Stomach (tissue), 19 donors: Measurements from ENCODE around the gene ZNF283. TPM values are rescaled to one million over a fixed set of nuclear protein-coding genes. Genes with fewer than 3 reads are reported as not detected.

Experiments
- DNase-seq, 2 donors: peaks; one replicate each; pipeline versions ENCODE4 v3.0.0 to v3.0.0-alpha.2; 2013 to 2019
- H3K27ac ChIP-seq, 5 donors: fragments of 200-600 bp in 4 of 5; sonication (generic) in 4 of 5; one replicate each; pipeline ENCODE4 v1.5.1; 2013 to 2019; ENCODE audit warnings: mild to moderate bottlenecking in 1 of 5, moderate library complexity in 1 of 5
- H3K27me3 ChIP-seq, 3 donors: fragments of 200-600 bp; sonication (generic); one replicate each; pipeline ENCODE4 v1.5.1; 2017 to 2019; ENCODE audit warnings: mixed run types in 1 of 3
- H3K36me3 ChIP-seq, 4 donors: fragments of 200-600 bp; sonication (generic); 1 replicate in 3 of 4; 2 replicates in 1 of 4; pipeline ENCODE4 v1.5.1; 2016 to 2019
- H3K4me1 ChIP-seq, 4 donors: fragments of 200-600 bp; sonication (generic); one replicate each; pipeline ENCODE4 v1.5.1; 2016 to 2019
- H3K4me3 ChIP-seq, 4 donors: fragments of 200-600 bp; sonication (generic) in 3 of 4; one replicate each; pipeline ENCODE4 v1.5.1; 2016 to 2019; ENCODE audit warnings: mild to moderate bottlenecking in 1 of 4
- H3K9me3 ChIP-seq, 4 donors: fragments of 200-600 bp; sonication (generic); one replicate each; pipeline ENCODE4 v1.5.1; 2016 to 2019
- CTCF ChIP-seq, 7 experiments: fragments of 450-650 bp in 4 of 7; fragments of 200-600 bp in 3 of 7; sonication (generic) in 3 of 7; IDR thresholded peaks; one replicate each; pipeline ENCODE4 v1.5.1; 2016 to 2019; ENCODE audit warnings: antibody characterized with exemption in 7 of 7, control low read depth in 2 of 7, mild to moderate bottlenecking in 1 of 7
- EP300 ChIP-seq: sonication (generic); formaldehyde crosslinking; IDR thresholded peaks from one replicate; pipeline ENCODE4 v1.6.1; 2017; ENCODE audit warnings: antibody characterized with exemption
- POLR2A ChIP-seq, 4 donors: fragments of 450-650 bp; IDR thresholded peaks; one replicate each; pipeline ENCODE4 v1.6.1; 2016; ENCODE audit warnings: antibody characterized with exemption in 4 of 4, control low read depth in 2 of 4, mild to moderate bottlenecking in 1 of 4, moderate library complexity in 1 of 4
- POLR2AphosphoS5 ChIP-seq, 3 donors: sonication (generic); formaldehyde crosslinking; IDR thresholded peaks; one replicate each; pipeline ENCODE4 v1.6.1; 2016; ENCODE audit warnings: antibody characterized with exemption in 3 of 3
- WGBS, 5 donors: extraction: QIAGEN DNeasy Blood & Tissue Kit in 3 of 5; methylation state at CpG; one replicate each; pipeline versions ENCODE4 v1.1.5 to v1.1.7; 2013 to 2018; 5-methylcytosine and 5-hydroxymethylcytosine counted together
- intact Hi-C: fragments of 100-400 bp; cut with DNase I; formaldehyde crosslinking; loops from one replicate; pipeline ENCODE4 v1.15.1; 2023; ENCODE audit warnings: low total_unique reads
- long read RNA-seq, 10 donors: transcript quantifications; one replicate each; lab custom pipeline, GENCODE V29; 2026
- polyA plus RNA-seq, 3 donors: library from polyadenylated mRNA; stranded (reverse); fragments of 200-250 nt; gene quantifications; one replicate each; pipeline ENCODE4 v1.2.3, GENCODE V29; 2013
- total RNA-seq, 5 donors: library from RNA; depleted of rRNA; stranded (reverse); fragments of >200 nt; gene quantifications; one replicate each; pipeline versions ENCODE4 v1.1.0 to v1.2.3, GENCODE V29; 2014 to 2016
- donor health status: healthy with polysubstance abuse.
- donor health status: Bipolar disorder and iron deficiency.
- donor health status: healthy.

Gene ZNF283
- 10 to 100 TPM in 2 of 5 donors, 1 to 10 TPM in 2, not detected in 1; 4.2 to 46.6 (median 7.8) TPM for total RNA-seq
- 1 to 10 TPM in 2 of 3 donors, under 1 TPM in 1; 0.61 to 2.2 (median 1.3) TPM for polyA plus RNA-seq
- long read RNA-seq, donor 1 = 0 reads
- long read RNA-seq, donor 2 = 0 reads
- long read RNA-seq, donor 3 = 0 reads
- long read RNA-seq, donor 4 = 0 reads
- long read RNA-seq, donor 5 = 0 reads
- long read RNA-seq, donor 6, partial matches to known transcripts = 5 of 5 reads
- long read RNA-seq, donor 6, other reads (novel, unspliced or antisense) = 0 of 5 reads
- long read RNA-seq, donor 7, partial matches to known transcripts = 0 of 1 reads
- long read RNA-seq, donor 7, other reads (novel, unspliced or antisense) = 0 of 1 reads
- long read RNA-seq, donor 8 = 0 reads
- long read RNA-seq, donor 9 = 0 reads
- long read RNA-seq, donor 10 = 0 reads

- peak; percentile 91 to 97 for DNase-seq
- intact Hi-C loops = no loop called here
- Histone ChIP-seq H3K4me1 (peaks cover 0 to 15% (median 10%) of the 10 kb centered on the region in 4 donors), H3K36me3 (peaks cover 23 to 40% (median 38%) of the 10 kb centered on the region in 4 donors), H3K9me3 (peaks cover 0 to 11% (median 4%) of the 10 kb centered on the region in 4 donors), H3K27me3 (peaks cover 0 to 3% (median 3%) of the 10 kb centered on the region in 3 donors), H3K4me3 (peak within 1 kb of the TSS; percentile 66 to 82 (median 74)), H3K27ac (peak within 1 kb of the TSS; percentile 36 to 84 (median 72))
- WGBS, 5 donors = 7 to 12% (median 9%) methylated on average over 25 to 46 of the region's 46 CpGs
- peak; percentile 60 to 62 (median 61) for TF ChIP-seq POLR2AphosphoS5 (IDR thresholded peaks at IDR 0.05)
- no peak for TF ChIP-seq POLR2A (IDR thresholded peaks at IDR 0.05)
These were observed at the start of gene ZNF283 for GRCh38 chr19:43826787-43827754. Gene ZNF283, plus strand, starts transcription at chr19:43827321. Its CDS starts 6,184 bp downstream, at chr19:43833505.

DNA sequence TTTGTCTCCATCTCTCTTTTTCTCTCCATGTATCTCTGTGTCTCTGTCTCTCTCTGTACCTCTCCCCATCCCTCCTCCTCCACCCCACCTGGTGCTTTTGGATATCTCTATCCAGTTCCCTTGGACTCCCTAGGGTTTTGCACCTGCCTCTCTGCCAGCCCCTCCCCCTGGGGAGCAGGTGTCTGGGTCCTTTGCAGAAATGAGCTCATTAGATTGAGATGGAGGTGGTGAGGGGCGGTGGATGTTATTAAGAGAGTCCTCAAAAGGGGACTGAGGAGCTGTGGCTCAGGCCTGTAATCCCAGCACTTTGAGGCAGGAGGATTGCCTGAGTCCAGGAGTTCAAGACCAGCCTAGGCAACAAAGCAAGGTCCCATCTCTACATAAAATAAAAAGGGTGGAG, 48.5 kb upstream of the ZNF283 start:
- DNase-seq = no peak
- Histone ChIP-seq H3K36me3 (peaks cover 0 to 5% (median 0%) of the 10 kb centered on the region in 4 donors), H3K4me3 (peak overlapping the region in 1 of 4 donors; percentile 38), H3K27me3 (peaks cover 0 to 52% (median 0%) of the 10 kb centered on the region in 3 donors), H3K4me1 (peaks cover 39 to 96% (median 53%) of the 10 kb centered on the region in 4 donors), H3K27ac (peak overlapping the region; percentile 74 to 90 (median 82)), H3K9me3 (no peaks in the 10 kb centered on the region)
- intact Hi-C loops = no loop called here
- no peak for TF ChIP-seq POLR2A (IDR thresholded peaks at IDR 0.05)
- no peak for TF ChIP-seq POLR2AphosphoS5 (IDR thresholded peaks at IDR 0.05)
- TF ChIP-seq CTCF (IDR thresholded peaks at IDR 0.05) = no peak
- no peak for TF ChIP-seq EP300
- WGBS, 5 donors = 50 to 81% (median 64%) methylated on average over 1 of the region's 1 CpG

GRCh38 chr19:43779147-43779819, 47.8 kb upstream of the ZNF283 start:
- TF ChIP-seq EP300 (no peak), POLR2AphosphoS5 (IDR thresholded peaks at IDR 0.05) (peak in 2 of 3 donors; percentile 34 to 41), POLR2A (IDR thresholded peaks at IDR 0.05) (no peak), CTCF (IDR thresholded peaks at IDR 0.05) (no peak)
- no peaks in the 10 kb centered on the region for H3K9me3 ChIP-seq
- 17 to 41% (median 24%) methylated on average over 4 to 16 of the region's 16 CpGs for WGBS, 5 donors
- H3K27ac ChIP-seq = peak overlapping the region; percentile 74 to 90 (median 82)
- H3K4me1 ChIP-seq = peaks cover 35 to 96% (median 48%) of the 10 kb centered on the region in 4 donors
- intact Hi-C loops = no loop called here
- H3K4me3 ChIP-seq = peak overlapping the region; percentile 14 to 38 (median 31)
- peak in 1 of 2 donors; percentile 68 for DNase-seq
- H3K36me3 ChIP-seq = no peaks in the 10 kb centered on the region
- peaks cover 0 to 55% (median 0%) of the 10 kb centered on the region in 3 donors for H3K27me3 ChIP-seq

DNA sequence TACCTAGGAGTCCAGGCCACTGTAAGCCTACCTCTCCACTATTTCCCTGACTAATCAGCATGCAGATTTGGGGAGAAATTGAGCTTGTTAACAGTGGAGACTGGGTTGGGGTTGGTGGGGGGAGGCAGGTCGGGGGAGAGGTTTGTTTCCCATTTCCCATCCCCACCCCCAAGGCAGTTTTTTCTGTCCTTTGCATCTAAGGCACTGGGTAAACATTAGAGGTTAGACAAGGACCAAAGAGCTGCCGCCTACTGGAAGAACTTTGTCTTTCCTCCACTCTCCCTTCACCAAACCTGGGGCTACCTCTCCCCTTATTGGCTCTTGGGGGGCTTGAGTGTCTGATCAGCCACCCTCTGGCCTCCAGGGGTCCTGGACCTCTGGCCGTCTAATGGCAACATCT, 47.3 kb upstream of the ZNF283 start:
- TF ChIP-seq POLR2A (IDR thresholded peaks at IDR 0.05) = no peak
- TF ChIP-seq CTCF (IDR thresholded peaks at IDR 0.05) = peak in 1 of 7 experiments; percentile 18
- no peak for TF ChIP-seq EP300
- Histone ChIP-seq H3K4me3 (peak overlapping the region; percentile 19 to 38 (median 31)), H3K4me1 (peaks cover 35 to 96% (median 48%) of the 10 kb centered on the region in 4 donors), H3K36me3 (no peaks in the 10 kb centered on the region), H3K9me3 (no peaks in the 10 kb centered on the region), H3K27ac (peak overlapping the region; percentile 74 to 90 (median 82)), H3K27me3 (peaks cover 0 to 59% (median 0%) of the 10 kb centered on the region in 3 donors)
- 15 to 35% (median 16%) methylated on average over 3 of the region's 3 CpGs for WGBS, 5 donors
- intact Hi-C loops = loop anchor here (5.0 kb wide), 1 partner anchor 33 kb away; no protein-coding TSS in a partner anchor
- DNase-seq = peak in 1 of 2 donors; percentile 58
